HCT116 (cell line): ENCODE measurements around the gene SEMA4F. TPM values are rescaled to one million over a fixed set of nuclear protein-coding genes. Genes with fewer than 3 reads are reported as not detected.

Experiments used
- ATAC-seq: fragments of 200-7000 bp; cut with Tn5 transposase; 2 replicates; pipeline ENCODE4 v1.9.1; 2020; ENCODE audit warnings: mild to moderate bottlenecking, moderate library complexity
- BruUV-seq: library from RNA; stranded (reverse); fragments of 400-500 nt; replicated peaks from 2 replicates; lab custom pipeline; 2021; lab: Mats Ljungman, UMichigan
- CTCF ChIA-PET: fragments of 300-600 bp; sonication (Branson Sonifier 250); formaldehyde crosslinking; loops from one replicate; lab custom pipeline; 2021; ENCODE audit warnings: antibody characterized with exemption; lab: Charles Lee
- POLR2A ChIA-PET: fragments of 300-600, 350-600 bp; sonication (Branson Sonifier 250); formaldehyde crosslinking; loops from one replicate; lab custom pipeline; 2021; ENCODE audit warnings: antibody characterized with exemption; lab: Charles Lee
- RAD21 ChIA-PET, 2 experiments: fragments of 300-600 bp; sonication (Branson Sonifier 250); formaldehyde crosslinking; loops; one replicate each; lab custom pipeline; 2023; ENCODE audit warnings: low total read pairs in 2 of 2; ENCODE audit not compliant: uncharacterized antibody in 2 of 2, unreplicated experiment in 2 of 2, low non-redundant PET in 1 of 2; lab: Charles Lee
- DNase-seq: peaks from one replicate; pipeline ENCODE4 v3.0.0-alpha.2; 2010; ENCODE audit warnings: low read depth, low spot score
- H2AFZ ChIP-seq: fragments of 200-600 bp; shearing (Covaris generic), sonication (generic); 2 replicates; pipeline ENCODE4 v1.6.1; 2017; ENCODE audit warnings: low read depth, mixed run types, mixed read lengths, antibody characterized with exemption, low read length; ENCODE audit not compliant: poor library complexity, severe bottlenecking
- H3K27ac ChIP-seq: 2 replicates; pipeline ENCODE4 v1.5.1; 2012; ENCODE audit warnings: low read depth, low read length
- H3K27me3 ChIP-seq: fragments of 200-600 bp; sonication (generic); 2 replicates; pipeline ENCODE4 v1.6.1; 2016; ENCODE audit warnings: mixed run types, low read length, mixed read lengths; ENCODE audit not compliant: insufficient read depth
- H3K36me3 ChIP-seq, 2 experiments: fragments of 200-500 bp in 1 of 2; fragments of 200-600 bp in 1 of 2; sonication (Bioruptor generic) in 1 of 2; sonication (generic) in 1 of 2; 2 replicates each; pipeline versions ENCODE4 v1.5.1 to v1.6.1; 2014 to 2016; ENCODE audit warnings: low read length in 2 of 2, inconsistent platforms in 1 of 2, mixed read lengths in 1 of 2, mixed run types in 1 of 2; ENCODE audit not compliant: insufficient read depth in 2 of 2, control insufficient read depth in 1 of 2
- H3K4me1 ChIP-seq, 2 experiments: fragments of 200-600 bp in 1 of 2; sonication (generic) in 1 of 2; 2 replicates each; pipeline versions ENCODE4 v1.5.1 to v1.6.1; 2012 to 2017; ENCODE audit warnings: low read length in 2 of 2, inconsistent platforms in 1 of 2, mild to moderate bottlenecking in 1 of 2, mixed read lengths in 1 of 2, mixed run types in 1 of 2, moderate library complexity in 1 of 2; ENCODE audit not compliant: insufficient read depth in 2 of 2, control insufficient read depth in 1 of 2
- H3K4me2 ChIP-seq: fragments of 200-600 bp; sonication (generic); 2 replicates; pipeline ENCODE4 v1.6.1; 2017; ENCODE audit warnings: mixed run types, low read length, mixed read lengths
- H3K4me3 ChIP-seq, 2 experiments: fragments of 200-600 bp in 1 of 2; sonication (generic) in 1 of 2; replicated peaks in 1 of 2; 2 replicates each; pipeline ENCODE4 v1.5.1; 2011 to 2016; ENCODE audit warnings: low read length in 2 of 2, control low read depth in 1 of 2, low read depth in 1 of 2, mild to moderate bottlenecking in 1 of 2, mixed read lengths in 1 of 2, mixed run types in 1 of 2
- H3K79me2 ChIP-seq: fragments of 200-600 bp; sonication (generic); 2 replicates; pipeline ENCODE4 v1.6.1; 2017; ENCODE audit warnings: mild to moderate bottlenecking, mixed run types, low read length, moderate library complexity, mixed read lengths; ENCODE audit not compliant: insufficient read depth
- H3K9ac ChIP-seq: fragments of 200-600 bp; sonication (generic); 2 replicates; pipeline ENCODE4 v1.6.1; 2016; ENCODE audit warnings: low read length, mixed read lengths
- H3K9me2 ChIP-seq: fragments of 200-600 bp; sonication (generic), shearing (Covaris generic); 2 replicates; pipeline ENCODE4 v1.6.1; 2017; ENCODE audit warnings: mixed run types, mild to moderate bottlenecking, moderate library complexity; ENCODE audit not compliant: insufficient read depth
- H3K9me3 ChIP-seq, 2 experiments: fragments of 200-500 bp in 1 of 2; fragments of 200-600 bp in 1 of 2; sonication (Bioruptor generic) in 1 of 2; sonication (generic) in 1 of 2; 2 replicates each; pipeline ENCODE4 v1.6.1; 2014 to 2017; ENCODE audit warnings: low read length in 2 of 2, mixed read lengths in 2 of 2, inconsistent platforms in 1 of 2, low read depth in 1 of 2, mild to moderate bottlenecking in 1 of 2, mixed run types in 1 of 2, moderate library complexity in 1 of 2; ENCODE audit not compliant: control insufficient read depth in 1 of 2, insufficient read depth in 1 of 2
- H4K20me1 ChIP-seq: fragments of 200-600 bp; sonication (generic), shearing (Covaris generic); 2 replicates; pipeline ENCODE4 v1.6.1; 2017; ENCODE audit warnings: mixed run types, mild to moderate bottlenecking, moderate library complexity; ENCODE audit not compliant: insufficient read depth
- ELF1 ChIP-seq: IDR thresholded peaks from 2 replicates; pipeline ENCODE4 v1.6.1; 2012; ENCODE audit warnings: low read depth, borderline replicate concordance
- JUND ChIP-seq: IDR thresholded peaks from 2 replicates; pipeline ENCODE4 v1.6.1; 2012
- RAD21 ChIP-seq: IDR thresholded peaks from 2 replicates; pipeline ENCODE4 v1.6.1; 2012; ENCODE audit warnings: low read depth, mild to moderate bottlenecking
- intact Hi-C: fragments of 100-400 bp; cut with micrococcal nuclease; formaldehyde crosslinking; loops from 2 replicates; pipeline ENCODE4 v1.10.0; 2022
- total RNA-seq: library from RNA; stranded (reverse); gene quantifications from one replicate; pipeline ENCODE4 v1.2.1, GENCODE V29; 2021; ENCODE audit not compliant: unreplicated experiment
- TF ChIP-seq, protein P1 (sequence below), 3 experiments: fragments of 200-600 bp in 1 of 3; sonication (generic) in 1 of 3; IDR thresholded peaks in 2 of 3; conservative IDR thresholded peaks in 1 of 3; 2 replicates each; pipeline ENCODE4 v1.5.1; 2012 to 2017; ENCODE audit warnings: low read depth in 2 of 3, low read length in 2 of 3, antibody characterized with exemption in 1 of 3, borderline replicate concordance in 1 of 3, control low read depth in 1 of 3, mild to moderate bottlenecking in 1 of 3, mixed read lengths in 1 of 3, mixed run types in 1 of 3, moderate library complexity in 1 of 3; ENCODE audit not compliant: insufficient read depth in 1 of 3
- TF ChIP-seq, protein P2 (sequence below): IDR thresholded peaks from 2 replicates; pipeline ENCODE4 v1.6.1; 2011; ENCODE audit warnings: mild to moderate bottlenecking, low read length, moderate library complexity; ENCODE audit not compliant: insufficient replicate concordance; ENCODE audit errors: extremely low read depth

SEMA4F gene
- total RNA-seq, 1 experiment from 2014 or later, result 12.3 TPM

- TF ChIP-seq, protein P1, sequence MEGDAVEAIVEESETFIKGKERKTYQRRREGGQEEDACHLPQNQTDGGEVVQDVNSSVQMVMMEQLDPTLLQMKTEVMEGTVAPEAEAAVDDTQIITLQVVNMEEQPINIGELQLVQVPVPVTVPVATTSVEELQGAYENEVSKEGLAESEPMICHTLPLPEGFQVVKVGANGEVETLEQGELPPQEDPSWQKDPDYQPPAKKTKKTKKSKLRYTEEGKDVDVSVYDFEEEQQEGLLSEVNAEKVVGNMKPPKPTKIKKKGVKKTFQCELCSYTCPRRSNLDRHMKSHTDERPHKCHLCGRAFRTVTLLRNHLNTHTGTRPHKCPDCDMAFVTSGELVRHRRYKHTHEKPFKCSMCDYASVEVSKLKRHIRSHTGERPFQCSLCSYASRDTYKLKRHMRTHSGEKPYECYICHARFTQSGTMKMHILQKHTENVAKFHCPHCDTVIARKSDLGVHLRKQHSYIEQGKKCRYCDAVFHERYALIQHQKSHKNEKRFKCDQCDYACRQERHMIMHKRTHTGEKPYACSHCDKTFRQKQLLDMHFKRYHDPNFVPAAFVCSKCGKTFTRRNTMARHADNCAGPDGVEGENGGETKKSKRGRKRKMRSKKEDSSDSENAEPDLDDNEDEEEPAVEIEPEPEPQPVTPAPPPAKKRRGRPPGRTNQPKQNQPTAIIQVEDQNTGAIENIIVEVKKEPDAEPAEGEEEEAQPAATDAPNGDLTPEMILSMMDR (IDR thresholded peaks at IDR 0.05 in 2 of 3, conservative IDR thresholded peaks at IDR 0.05 in 1 of 3; ENCODE audit: borderline replicate concordance in 1 of 3, insufficient read depth in 1 of 3, low read depth in 2 of 3, low read length in 2 of 3), result peak; percentile 71 to 87 (median 76); a peak in 5 of 6 replicates
- TF ChIP-seq RAD21, result peak; percentile 94
- TF ChIP-seq, protein P2, sequence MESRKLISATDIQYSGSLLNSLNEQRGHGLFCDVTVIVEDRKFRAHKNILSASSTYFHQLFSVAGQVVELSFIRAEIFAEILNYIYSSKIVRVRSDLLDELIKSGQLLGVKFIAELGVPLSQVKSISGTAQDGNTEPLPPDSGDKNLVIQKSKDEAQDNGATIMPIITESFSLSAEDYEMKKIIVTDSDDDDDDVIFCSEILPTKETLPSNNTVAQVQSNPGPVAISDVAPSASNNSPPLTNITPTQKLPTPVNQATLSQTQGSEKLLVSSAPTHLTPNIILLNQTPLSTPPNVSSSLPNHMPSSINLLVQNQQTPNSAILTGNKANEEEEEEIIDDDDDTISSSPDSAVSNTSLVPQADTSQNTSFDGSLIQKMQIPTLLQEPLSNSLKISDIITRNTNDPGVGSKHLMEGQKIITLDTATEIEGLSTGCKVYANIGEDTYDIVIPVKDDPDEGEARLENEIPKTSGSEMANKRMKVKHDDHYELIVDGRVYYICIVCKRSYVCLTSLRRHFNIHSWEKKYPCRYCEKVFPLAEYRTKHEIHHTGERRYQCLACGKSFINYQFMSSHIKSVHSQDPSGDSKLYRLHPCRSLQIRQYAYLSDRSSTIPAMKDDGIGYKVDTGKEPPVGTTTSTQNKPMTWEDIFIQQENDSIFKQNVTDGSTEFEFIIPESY, result no peak
- no peak for TF ChIP-seq JUND
- no peak for TF ChIP-seq ELF1
- RAD21 ChIA-PET, result no interaction called here
Measured at GRCh38 chr2:74690571-74690970, 36.5 kb downstream of the SEMA4F start.

More at GRCh38 chr2:74690571-74690970, 36.5 kb downstream of the SEMA4F start:
- H4K20me1 ChIP-seq, result no peaks in the 10 kb centered on the region
- no peak overlapping the region for H3K27ac ChIP-seq
- DNase-seq (peak; percentile 49), ATAC-seq (peak; percentile 87)
- ChIA-PET CTCF (interaction anchor here (0.6 to 3.0 kb wide), 4 partner anchors 25 to 185 kb away, joined by 4 to 46 read pairs (median 5); no protein-coding TSS in a partner anchor), POLR2A (no interaction called here)
- no TSS peak for BruUV-seq
- H3K36me3 ChIP-seq, result no peaks in the 10 kb centered on the region
- H3K4me1 ChIP-seq, result no peaks in the 10 kb centered on the region
- no peak overlapping the region for H3K4me2 ChIP-seq
- H3K9me2 ChIP-seq, result no peaks in the 10 kb centered on the region
- H3K4me3 ChIP-seq, result no peak overlapping the region
- no peaks in the 10 kb centered on the region for H3K79me2 ChIP-seq
- H3K9me3 ChIP-seq, result no peaks in the 10 kb centered on the region
- intact Hi-C loops, result loop anchor here (1.0 to 10.0 kb wide), 4 partner anchors 186 to 714 kb away; no protein-coding TSS in a partner anchor
- no peak overlapping the region for H2AFZ ChIP-seq
- no peak overlapping the region for H3K9ac ChIP-seq
- no peaks in the 10 kb centered on the region for H3K27me3 ChIP-seq
